Adrenal gland (tissue), 5 donors: ENCODE data around the gene PPFIA3.

Experiments
- POLR2A ChIP-seq, 2 donors: fragments of 450-650 bp; IDR thresholded peaks; one replicate each; pipeline ENCODE4 v1.6.1; 2017; ENCODE audit warnings: antibody characterized with exemption in 2 of 2, mild to moderate bottlenecking in 2 of 2, moderate library complexity in 1 of 2
- TF ChIP-seq, protein P1 (sequence below), 6 experiments: fragments of 450-650 bp in 4 of 6; fragments of 200-600 bp in 2 of 6; sonication (generic) in 1 of 6; IDR thresholded peaks; 1 replicate in 5 of 6; 2 replicates in 1 of 6; pipeline versions ENCODE4 v1.5.1 to v1.8.0; 2016 to 2021; ENCODE audit warnings: antibody characterized with exemption in 6 of 6, mild to moderate bottlenecking in 2 of 6, moderate library complexity in 1 of 6
- donor health status: DM: no; HTN: no; CAD: no.

GRCh38 chr19:49125025-49125731, 5.8 kb downstream of the PPFIA3 start:
- TF ChIP-seq, protein P1, sequence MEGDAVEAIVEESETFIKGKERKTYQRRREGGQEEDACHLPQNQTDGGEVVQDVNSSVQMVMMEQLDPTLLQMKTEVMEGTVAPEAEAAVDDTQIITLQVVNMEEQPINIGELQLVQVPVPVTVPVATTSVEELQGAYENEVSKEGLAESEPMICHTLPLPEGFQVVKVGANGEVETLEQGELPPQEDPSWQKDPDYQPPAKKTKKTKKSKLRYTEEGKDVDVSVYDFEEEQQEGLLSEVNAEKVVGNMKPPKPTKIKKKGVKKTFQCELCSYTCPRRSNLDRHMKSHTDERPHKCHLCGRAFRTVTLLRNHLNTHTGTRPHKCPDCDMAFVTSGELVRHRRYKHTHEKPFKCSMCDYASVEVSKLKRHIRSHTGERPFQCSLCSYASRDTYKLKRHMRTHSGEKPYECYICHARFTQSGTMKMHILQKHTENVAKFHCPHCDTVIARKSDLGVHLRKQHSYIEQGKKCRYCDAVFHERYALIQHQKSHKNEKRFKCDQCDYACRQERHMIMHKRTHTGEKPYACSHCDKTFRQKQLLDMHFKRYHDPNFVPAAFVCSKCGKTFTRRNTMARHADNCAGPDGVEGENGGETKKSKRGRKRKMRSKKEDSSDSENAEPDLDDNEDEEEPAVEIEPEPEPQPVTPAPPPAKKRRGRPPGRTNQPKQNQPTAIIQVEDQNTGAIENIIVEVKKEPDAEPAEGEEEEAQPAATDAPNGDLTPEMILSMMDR (IDR thresholded peaks at IDR 0.05), result no peak
- TF ChIP-seq POLR2A (IDR thresholded peaks at IDR 0.05), result no peak
